ENCODE measurements around the gene PDE6C.

Gene PDE6C

DNA sequence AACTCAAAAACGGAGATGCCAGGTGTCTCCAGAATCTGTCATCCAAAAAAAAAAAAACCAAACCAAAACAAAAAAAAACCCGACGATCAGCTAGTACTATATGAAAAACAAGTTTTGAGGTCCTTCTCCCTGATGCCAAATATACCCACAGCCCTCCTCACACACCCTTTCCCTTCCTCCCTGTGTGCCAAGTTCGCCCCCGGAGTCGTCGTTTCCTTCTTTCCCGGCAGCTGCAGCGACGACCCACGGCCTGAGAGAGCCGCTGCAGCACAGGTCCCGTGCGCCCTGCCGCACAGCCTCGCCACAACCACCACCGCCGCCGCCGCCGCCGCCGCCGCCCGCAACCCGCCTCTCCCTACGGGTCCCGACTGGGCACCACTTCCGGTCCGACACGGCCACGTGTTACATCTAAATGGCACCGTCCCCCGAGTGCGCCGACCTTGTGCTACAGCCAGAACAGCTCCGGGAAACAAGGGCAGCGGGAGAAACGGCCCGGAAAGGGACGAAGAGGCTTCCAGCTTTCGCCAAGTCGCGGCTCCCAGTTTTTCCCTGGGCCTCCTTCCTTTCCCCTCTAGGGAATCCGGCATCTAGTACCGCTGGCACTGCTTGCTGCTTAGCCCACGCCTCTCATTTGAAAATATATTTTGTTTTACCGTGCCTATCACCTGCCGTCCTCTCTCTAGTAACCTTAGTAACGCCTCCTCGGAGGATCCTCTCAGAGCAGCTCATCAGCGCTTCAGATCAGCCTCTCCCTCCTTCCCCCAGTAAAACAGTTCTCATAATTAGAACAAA, 90.1 kb downstream of the PDE6C start, which contains the start of gene FRA10AC1:
Gene FRA10AC1 (minus strand): TSS at position 383 of the 792 bp plus-strand sequence. CDS start 2,486 bp downstream, outside the sequence.
- DNase-seq (ENCODE audit: low read depth in 2 of 2): peak; percentile 78 to 82

- no peak for DNase-seq (ENCODE audit: low read depth in 2 of 2)
Observed at GRCh38 chr10:93703066-93703465, 90.7 kb downstream of the PDE6C start.

DNA sequence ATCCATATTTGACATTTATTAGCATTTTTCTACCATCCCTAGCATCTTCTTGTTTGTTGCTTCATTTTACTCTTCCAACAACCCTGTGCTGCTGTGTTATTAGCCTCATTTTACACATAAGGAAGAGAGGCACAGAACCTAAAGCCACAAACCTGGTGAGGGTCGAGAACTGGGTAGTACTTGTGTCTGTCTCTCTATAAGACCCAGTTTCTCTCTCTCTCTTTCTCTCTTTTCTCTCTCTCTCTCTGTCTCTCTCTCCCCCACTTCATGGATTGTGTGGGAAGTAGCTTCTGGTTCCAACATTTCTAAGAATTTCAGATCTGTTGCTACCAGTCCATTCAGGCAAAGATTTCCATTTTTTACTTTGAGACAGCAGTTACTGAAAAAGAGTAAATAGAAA, 91.5 kb downstream of the PDE6C start:
- DNase-seq (ENCODE audit: low read depth in 2 of 2): no peak

- DNase-seq (ENCODE audit: low read depth in 2 of 2): no peak
Observed at GRCh38 chr10:93704451-93704850, 92.1 kb downstream of the PDE6C start.

GRCh38 chr10:93707623-93708022, 95.3 kb downstream of the PDE6C start:
- no peak for DNase-seq (ENCODE audit: low read depth in 2 of 2)

DNA sequence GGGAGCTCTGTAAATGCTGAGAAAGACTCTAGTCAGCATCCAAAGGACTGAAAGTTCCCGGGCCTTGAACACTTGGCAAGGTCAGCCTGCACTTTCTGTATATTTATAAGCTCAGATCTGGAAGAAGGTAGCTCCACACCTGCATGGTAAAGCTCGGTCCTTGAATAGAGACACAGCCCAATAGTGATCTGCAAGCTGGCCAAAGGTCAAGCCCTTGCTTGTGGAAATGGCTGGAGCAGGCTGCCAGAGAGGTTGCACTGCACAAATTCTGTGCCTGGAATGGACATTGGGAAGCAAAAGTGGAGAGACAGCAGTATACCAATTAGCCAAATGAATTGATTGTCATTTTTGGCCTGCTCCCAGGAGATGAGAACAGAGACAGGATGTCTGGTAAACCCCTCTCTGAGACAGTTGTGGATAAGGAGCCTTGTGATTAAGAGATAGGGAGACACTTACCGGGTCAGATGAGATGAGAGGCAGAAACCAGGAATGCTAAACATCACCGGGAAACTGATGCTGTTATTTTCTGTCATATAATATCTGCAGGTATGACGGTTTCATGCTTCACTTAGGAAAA, 98.1 kb downstream of the PDE6C start:
- no peak for DNase-seq (ENCODE audit: low read depth in 2 of 2)

DNA sequence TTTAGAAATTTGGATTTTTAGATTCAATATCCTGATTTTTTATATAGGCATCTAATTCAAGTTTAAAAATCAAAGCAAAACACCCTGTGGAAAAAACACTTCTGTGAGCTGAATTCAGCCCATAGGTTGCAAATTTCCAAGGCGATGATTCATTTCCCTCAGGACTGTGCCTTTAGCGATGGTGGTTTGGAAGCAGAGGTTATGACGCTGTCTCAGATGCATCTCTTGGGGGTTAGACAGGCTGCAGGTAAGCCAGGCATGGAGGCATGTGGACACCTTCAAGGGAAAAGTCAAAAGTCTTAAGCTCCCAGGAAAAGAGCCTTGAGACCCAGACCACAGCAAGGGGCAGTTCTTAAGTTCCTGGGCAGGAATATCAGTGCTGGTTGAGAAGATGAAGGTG, 99.6 kb downstream of the PDE6C start:
- no peak for DNase-seq (ENCODE audit: low read depth in 2 of 2)

DNA sequence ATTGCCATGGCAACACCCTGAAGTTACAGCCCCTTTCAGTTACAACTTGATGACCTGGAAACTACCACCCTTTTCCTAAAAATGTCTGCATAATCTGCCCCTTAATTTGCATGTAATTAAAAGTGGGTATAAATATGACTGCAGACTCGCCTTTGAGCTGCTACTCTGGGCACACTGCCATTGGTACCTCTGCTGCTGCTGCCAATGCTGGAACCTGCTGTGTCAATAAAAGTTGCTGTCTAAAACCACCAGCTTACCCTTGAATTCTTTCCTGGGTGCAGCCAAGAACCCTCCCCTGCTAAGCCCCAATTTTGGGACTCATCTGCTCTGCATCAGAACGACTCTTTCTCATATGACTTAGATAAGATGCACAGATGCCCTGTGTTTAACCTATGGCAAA, 100.3 kb downstream of the PDE6C start:
- DNase-seq (ENCODE audit: low read depth in 2 of 2): no peak

- DNase-seq (ENCODE audit: low read depth in 2 of 2): no peak
Observed at GRCh38 chr10:93715345-93715744, 103.0 kb downstream of the PDE6C start.
